HepG2 (cell line): ENCODE data around the gene QRICH2. TPM values are rescaled to one million over a fixed set of nuclear protein-coding genes. Genes with fewer than 3 reads are reported as not detected.
A peak's percentile ranks its signal among the peaks of the same experiment; 100 is the strongest.

Experiments used
- CBFB ChIP-seq: sonication (generic); formaldehyde crosslinking; IDR thresholded peaks from 2 replicates; pipeline ENCODE4 v1.4.0; 2020; ENCODE audit warnings: missing genetic modification reagents
- EEA1 ChIP-seq: sonication (generic); formaldehyde crosslinking; IDR thresholded peaks from 2 replicates; pipeline ENCODE4 v1.5.1; 2020; ENCODE audit warnings: mild to moderate bottlenecking, missing genetic modification reagents, borderline replicate concordance
- FOXA3 ChIP-seq: IDR thresholded peaks from 2 replicates; pipeline ENCODE4 v1.6.1; 2016; ENCODE audit warnings: missing genetic modification reagents, missing compliant biosample characterization
- HNF1A ChIP-seq, 2 experiments: sonication (generic) in 1 of 2; formaldehyde crosslinking in 1 of 2; IDR thresholded peaks; 2 replicates each; pipeline versions ENCODE4 v1.4.0 to v1.6.1; 2016 to 2020; ENCODE audit warnings: borderline replicate concordance in 1 of 2, low read depth in 1 of 2, mild to moderate bottlenecking in 1 of 2, missing genetic modification reagents in 1 of 2
- IRF2 ChIP-seq: IDR thresholded peaks from 2 replicates; pipeline ENCODE4 v1.6.1; 2018; ENCODE audit warnings: missing genetic modification reagents, missing compliant biosample characterization
- KAT8 ChIP-seq: IDR thresholded peaks from 2 replicates; pipeline ENCODE4 v1.6.1; 2016; ENCODE audit warnings: missing genetic modification reagents, missing compliant biosample characterization
- MED1 ChIP-seq: sonication (generic); formaldehyde crosslinking; IDR thresholded peaks from 2 replicates; pipeline ENCODE4 v1.4.0; 2020; ENCODE audit warnings: missing genetic modification reagents
- MXD4 ChIP-seq: IDR thresholded peaks from 2 replicates; pipeline ENCODE4 v1.6.1; 2016; ENCODE audit warnings: mild to moderate bottlenecking, missing biosample characterization, missing genetic modification reagents
- NCOA5 ChIP-seq: sonication (generic); formaldehyde crosslinking; IDR thresholded peaks from 2 replicates; pipeline ENCODE4 v1.4.0; 2020; ENCODE audit warnings: missing genetic modification reagents
- NFIC ChIP-seq: IDR thresholded peaks from 2 replicates; pipeline ENCODE4 v1.6.1; 2012; ENCODE audit warnings: mild to moderate bottlenecking, low read length, inconsistent platforms
- PCBP1 ChIP-seq: fragments of 200-400 bp; formaldehyde crosslinking; IDR thresholded peaks from 2 replicates; pipeline ENCODE4 v1.6.1; 2017; ENCODE audit warnings: mild to moderate bottlenecking, low read depth, low read length, borderline replicate concordance
- POLR2A ChIP-seq, 2 experiments: IDR thresholded peaks; 2 replicates each; pipeline ENCODE4 v1.6.1; 2011; ENCODE audit warnings: low read depth in 2 of 2, low read length in 2 of 2, mild to moderate bottlenecking in 1 of 2, moderate library complexity in 1 of 2; ENCODE audit not compliant: insufficient read depth in 1 of 2
- STAG1 ChIP-seq: sonication (generic); formaldehyde crosslinking; IDR thresholded peaks from 2 replicates; pipeline ENCODE4 v1.4.0; 2020; ENCODE audit warnings: missing genetic modification reagents
- TRIM24 ChIP-seq: sonication (generic); formaldehyde crosslinking; IDR thresholded peaks from 2 replicates; pipeline ENCODE4 v1.8.0; 2022; ENCODE audit warnings: mild to moderate bottlenecking, missing genetic modification reagents
- XRCC5 ChIP-seq: fragments of 200-400 bp; formaldehyde crosslinking; optimal IDR thresholded peaks from 2 replicates; pipeline ENCODE3; 2017; ENCODE audit warnings: mild to moderate bottlenecking, low read length
- ZFP1 ChIP-seq: IDR thresholded peaks from 2 replicates; pipeline ENCODE4 v1.6.1; 2016
- ZFX ChIP-seq: sonication (generic); formaldehyde crosslinking; IDR thresholded peaks from 2 replicates; pipeline ENCODE4 v1.4.0; 2020; ENCODE audit warnings: mild to moderate bottlenecking, low read depth, missing genetic modification reagents, moderate library complexity
- ZMAT3 ChIP-seq: sonication (generic); formaldehyde crosslinking; conservative IDR thresholded peaks from 2 replicates; pipeline ENCODE4 v1.7.0; 2021; ENCODE audit warnings: missing genetic modification reagents
- ZNF20 ChIP-seq: sonication (generic); formaldehyde crosslinking; IDR thresholded peaks from 2 replicates; pipeline ENCODE4 v1.4.0; 2020; ENCODE audit warnings: mild to moderate bottlenecking, moderate library complexity, missing genetic modification reagents
- ZNF253 ChIP-seq: sonication (generic); formaldehyde crosslinking; IDR thresholded peaks from 2 replicates; pipeline ENCODE4 v1.8.0; 2022; ENCODE audit warnings: mild to moderate bottlenecking, missing genetic modification reagents, borderline replicate concordance
- ZNF296 ChIP-seq: sonication (generic); formaldehyde crosslinking; conservative IDR thresholded peaks from 2 replicates; pipeline ENCODE4 v1.5.0; 2020; ENCODE audit warnings: mild to moderate bottlenecking, missing genetic modification reagents
- ZNF326 ChIP-seq: sonication (generic); formaldehyde crosslinking; IDR thresholded peaks from 2 replicates; pipeline ENCODE4 v1.4.0; 2020; ENCODE audit warnings: missing genetic modification reagents, borderline replicate concordance
- ZNF501 ChIP-seq: sonication (generic); formaldehyde crosslinking; IDR thresholded peaks from 2 replicates; pipeline ENCODE4 v1.5.1; 2020; ENCODE audit warnings: mild to moderate bottlenecking, moderate library complexity, missing genetic modification reagents
- ZNF570 ChIP-seq: sonication (generic); formaldehyde crosslinking; IDR thresholded peaks from 2 replicates; pipeline ENCODE4 v1.4.0; 2020; ENCODE audit warnings: mild to moderate bottlenecking, missing genetic modification reagents, borderline replicate concordance
- ZNF75D ChIP-seq: sonication (generic); formaldehyde crosslinking; IDR thresholded peaks from 2 replicates; pipeline ENCODE4 v1.8.1; 2023; ENCODE audit warnings: missing genetic modification reagents, mild to moderate bottlenecking, borderline replicate concordance
- ZNF883 ChIP-seq: sonication (generic); formaldehyde crosslinking; IDR thresholded peaks from 2 replicates; pipeline ENCODE4 v1.5.1; 2020; ENCODE audit warnings: mild to moderate bottlenecking, missing genetic modification reagents; ENCODE audit errors: not compliant biosample characterization
- ZSCAN9 ChIP-seq: IDR thresholded peaks from 2 replicates; pipeline ENCODE4 v1.6.1; 2016; ENCODE audit warnings: borderline replicate concordance
- polyA plus RNA-seq, 8 experiments: library from polyadenylated mRNA; depleted of rRNA in 3 of 8; stranded (reverse) in 7 of 8; unstranded in 1 of 8; fragments of >200 nt; fragmentation: Illumina TruSeq in 4 of 8; extraction: Trizol in 4 of 8; gene quantifications; 2 replicates each; pipeline versions ENCODE4 v1.2.1 to v1.2.3, GENCODE V29; 2011 to 2016; ENCODE audit warnings: low read depth in 4 of 8, missing spikeins in 1 of 8, mixed read lengths in 1 of 8; ENCODE audit not compliant: insufficient read depth in 1 of 8
- total RNA-seq, 5 experiments: library from RNA; depleted of rRNA; stranded (reverse); fragments of >200 nt; fragmentation: Illumina TruSeq; extraction: Trizol; gene quantifications; 2 replicates each; pipeline ENCODE4 v1.2.3, GENCODE V29; 2016; ENCODE audit warnings: low read depth in 1 of 5

The QRICH2 gene
- total and polyA plus RNA-seq, 2 of the 13 experiments (the other 11 are each of a cell fraction or from before 2014, with no cell fraction given): 3.7 to 5.7 TPM

DNA sequence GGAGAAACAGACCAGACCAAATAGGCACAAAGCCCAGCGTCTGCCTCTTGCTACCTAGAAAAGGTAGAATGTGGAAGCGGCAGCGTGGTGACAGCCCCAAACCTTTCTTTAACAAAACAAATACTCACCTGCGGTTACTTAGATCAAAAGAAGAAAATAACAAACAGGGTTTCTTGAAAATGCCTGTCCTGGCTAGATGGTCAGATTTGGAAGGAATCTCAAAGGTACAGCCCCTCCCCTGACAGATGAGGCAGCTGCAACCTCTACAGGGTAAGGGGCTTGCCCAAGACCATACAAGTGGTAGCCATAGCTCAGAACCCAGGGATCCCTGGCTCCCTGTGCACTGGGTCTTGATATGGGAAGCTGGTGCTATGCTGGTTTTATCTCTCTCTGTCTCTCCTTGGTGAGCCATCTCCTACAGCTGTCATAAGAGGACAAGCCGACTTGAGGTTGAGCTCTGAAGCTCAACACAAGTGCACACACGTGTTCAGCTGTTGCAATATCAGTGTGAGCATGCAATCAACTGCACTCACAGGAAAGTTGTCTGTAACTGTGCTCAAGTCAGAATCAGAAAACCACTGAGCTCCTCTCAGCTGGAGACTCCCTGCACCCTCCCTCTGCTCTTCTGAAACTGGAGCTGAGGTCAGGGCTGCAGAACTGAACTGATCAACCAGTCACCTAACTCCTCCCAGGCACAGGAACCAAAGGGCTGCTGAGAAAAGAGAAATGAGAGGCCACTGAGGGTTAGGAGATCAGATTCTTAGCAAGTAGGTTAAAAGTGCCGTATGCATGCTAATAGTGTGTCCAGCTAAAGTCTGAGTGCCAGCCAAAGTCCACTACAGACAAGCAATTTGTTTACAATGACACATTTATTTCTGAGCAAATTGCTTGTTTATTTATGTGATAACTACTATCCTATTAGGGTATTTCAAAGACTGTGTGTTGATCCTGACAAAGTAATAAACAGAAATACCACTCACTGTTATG is 61.7 kb downstream of the QRICH2 start (continued):
- TF ChIP-seq FOXA3 (CRISPR knock-in tag) (no peak), STAG1 (no peak), TRIM24 (CRISPR knock-in tag) (no peak), KAT8 (CRISPR knock-in tag) (peak; percentile 25; the same call in 1 of the 2 replicates), PCBP1 (no peak), ZFP1 (CRISPR knock-in tag) (no peak), ZNF296 (CRISPR knock-in tag) (no peak), NCOA5 (CRISPR knock-in tag) (no peak), ZNF20 (no peak), EEA1 (CRISPR knock-in tag) (no peak), ZMAT3 (CRISPR knock-in tag) (no peak), ZNF253 (no peak), ZFX (no peak; the same call in 1 of the 2 replicates), ZNF570 (CRISPR knock-in tag) (no peak), MXD4 (no peak), MED1 (CRISPR knock-in tag) (peak; percentile 78), ZSCAN9 (CRISPR knock-in tag) (no peak), CBFB (no peak), XRCC5 (no peak), POLR2A (IDR thresholded peaks at IDR 0.05; ENCODE audit: insufficient read depth in 1 of 2, low read depth in 2 of 2, low read length in 2 of 2) (no peak), ZNF501 (peak; percentile 49; the same call in 1 of the 2 replicates), NFIC (no peak), ZNF883 (CRISPR knock-in tag) (no peak), ZNF75D (CRISPR knock-in tag) (no peak), ZNF326 (CRISPR knock-in tag) (no peak), HNF1A (IDR thresholded peaks at IDR 0.05; ENCODE audit: low read depth) (no peak), HNF1A (CRISPR knock-in tag; IDR thresholded peaks at IDR 0.05; ENCODE audit: borderline replicate concordance) (no peak), IRF2 (peak; percentile 51; the same call in 1 of the 2 replicates)
